Stimulated activated CD8-positive, alpha-beta memory T cell treated with anti-CD3 and anti-CD28 coated beads, Interleukin-4, amount 100 ng/mL, for 1 hour (primary cell): ENCODE data around the gene ABTB2.

Source experiments
- DNase-seq, 2 donors: peaks; one replicate each; pipeline ENCODE4 v3.0.0-alpha.2; 2020; ENCODE audit warnings: low read depth in 2 of 2, low spot score in 1 of 2

The ABTB2 gene

DNA sequence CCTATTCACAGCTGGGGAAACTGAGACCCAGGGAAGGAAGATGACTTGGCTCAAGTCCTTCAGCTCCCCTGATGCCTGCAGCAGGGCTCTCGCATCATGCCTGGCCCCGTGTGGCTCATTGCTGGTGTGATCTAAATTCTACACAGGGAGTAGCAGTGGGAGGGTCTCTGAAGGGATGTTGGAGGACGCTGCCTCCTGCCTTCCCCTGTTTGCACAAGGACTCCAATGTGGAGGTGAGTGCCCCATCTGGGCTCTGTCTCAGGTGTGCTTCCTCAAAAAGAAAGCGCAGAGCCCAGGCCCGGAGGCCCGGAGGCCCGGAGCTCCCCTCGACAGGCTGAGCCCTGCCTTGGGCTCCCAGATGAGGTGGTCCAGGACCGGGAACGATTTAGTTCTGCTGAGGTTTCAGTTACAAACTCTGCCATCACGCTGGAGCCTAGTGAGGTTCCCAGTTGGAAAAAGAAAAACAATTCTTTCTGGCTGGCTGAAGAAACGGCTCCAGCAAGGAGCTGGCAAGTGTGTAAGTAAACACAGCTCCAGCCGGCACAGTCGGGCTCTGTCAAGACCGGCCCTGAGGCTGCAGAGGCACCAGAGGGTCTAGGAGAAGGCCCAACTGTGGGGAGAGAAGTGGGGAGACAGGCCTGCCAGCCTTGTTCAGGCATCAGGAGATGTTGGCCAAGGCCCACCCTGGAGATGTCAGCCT, 202.6 kb downstream of the ABTB2 start:
- no peak for DNase-seq

DNA sequence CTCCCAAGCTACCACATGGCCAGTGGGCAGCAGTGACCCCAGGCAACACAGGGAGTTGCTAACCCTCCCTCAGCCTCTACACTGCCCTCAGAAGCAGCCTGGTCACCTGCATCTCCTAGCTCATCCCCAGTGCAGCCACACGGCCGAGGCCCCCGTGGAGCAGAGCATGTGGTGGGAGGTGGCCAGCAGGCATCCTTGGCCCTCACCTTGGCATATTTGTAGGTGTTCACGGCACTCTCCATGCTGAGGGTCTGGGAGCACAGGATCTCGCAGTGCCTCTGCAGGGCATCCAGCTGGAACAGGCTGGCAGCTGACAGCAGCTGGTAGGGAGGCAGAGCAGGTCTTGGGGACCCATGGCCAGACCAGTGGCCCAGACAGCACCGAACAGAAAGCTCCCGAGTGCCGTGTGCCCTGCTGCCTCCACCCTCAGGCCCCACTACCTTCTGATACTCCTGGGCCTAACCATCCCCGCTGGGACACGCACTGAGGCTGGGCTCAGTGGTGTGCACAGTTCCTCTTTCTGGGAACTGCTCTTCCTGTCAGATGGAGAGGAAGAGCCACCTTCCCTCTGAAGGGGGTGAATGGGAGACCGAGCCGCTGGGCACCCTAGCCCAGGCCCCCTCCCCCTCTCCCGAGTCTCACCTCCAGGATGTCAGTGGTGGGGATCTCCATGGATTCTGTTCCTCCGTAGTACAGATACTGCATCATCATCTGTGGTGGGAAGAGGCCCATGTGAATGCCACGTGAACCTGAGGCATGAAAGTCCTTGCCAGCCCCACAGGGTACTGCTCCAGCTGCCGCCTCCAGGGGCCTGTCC, 203.5 kb downstream of the ABTB2 start:
- DNase-seq = no peak

DNA sequence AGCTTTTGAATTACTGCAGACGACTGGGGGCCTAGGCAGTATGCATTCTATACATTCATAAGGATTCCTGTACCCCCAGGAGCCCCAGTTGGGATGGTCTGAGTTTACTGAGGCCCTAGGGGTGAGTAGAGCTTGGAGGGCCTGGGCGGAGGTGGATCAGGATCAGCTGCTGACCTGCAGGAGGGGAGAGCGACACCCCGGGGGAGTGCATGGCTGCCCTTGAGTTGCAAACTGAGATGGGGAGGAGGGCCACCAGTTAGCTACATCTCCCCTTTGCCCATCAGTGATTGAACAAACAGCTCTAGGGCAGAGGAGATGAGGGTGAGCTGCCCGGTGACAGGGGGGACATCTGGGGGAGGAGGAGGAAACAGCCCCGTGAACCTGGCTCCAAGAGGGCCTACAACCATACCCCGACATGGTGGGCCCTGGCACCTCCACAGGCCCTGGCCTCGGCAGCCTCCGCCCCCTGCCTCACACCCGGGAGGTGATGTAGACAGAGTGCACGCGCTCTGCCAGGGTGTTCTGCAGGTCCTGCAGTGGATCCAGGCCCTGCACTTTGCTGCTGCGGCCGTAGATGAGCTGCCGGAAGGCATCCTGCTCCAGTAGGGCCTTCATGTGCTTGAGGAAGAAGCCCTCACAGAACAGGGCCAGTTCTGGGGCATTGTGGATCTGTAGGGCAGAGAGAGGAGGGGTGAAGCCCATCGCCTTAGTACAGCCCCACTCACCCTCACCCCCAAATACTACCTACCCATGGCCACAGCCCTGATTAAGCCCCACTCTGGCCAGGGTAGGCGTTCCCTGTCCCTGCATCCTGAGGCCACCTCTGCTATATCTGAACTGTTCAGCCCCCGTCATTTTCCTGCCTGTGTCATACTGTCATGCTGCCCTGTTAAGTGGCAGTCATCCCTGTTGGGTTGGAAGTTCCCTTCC, 205.6 kb downstream of the ABTB2 start:
- no peak for DNase-seq

DNA sequence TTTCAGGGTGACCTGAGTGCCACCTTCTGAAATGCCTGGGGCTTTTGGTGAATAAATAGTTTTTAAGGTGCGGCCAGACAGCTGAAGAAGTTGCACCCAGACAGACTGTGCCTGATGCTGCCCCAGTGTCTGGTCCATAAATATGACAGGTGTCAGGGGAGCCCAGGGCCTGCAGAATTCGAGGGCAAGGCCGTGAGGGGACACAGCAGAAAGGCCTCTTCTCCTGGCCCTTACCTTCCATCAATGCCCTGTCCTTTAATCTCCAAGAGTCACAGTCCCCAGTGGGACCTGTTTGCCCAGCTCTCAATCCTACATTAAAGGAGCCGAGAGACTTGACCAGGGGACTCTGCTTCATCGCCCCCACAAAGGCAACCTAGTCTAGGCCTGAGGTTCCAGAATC, 206.6 kb downstream of the ABTB2 start:
- no peak for DNase-seq

DNA sequence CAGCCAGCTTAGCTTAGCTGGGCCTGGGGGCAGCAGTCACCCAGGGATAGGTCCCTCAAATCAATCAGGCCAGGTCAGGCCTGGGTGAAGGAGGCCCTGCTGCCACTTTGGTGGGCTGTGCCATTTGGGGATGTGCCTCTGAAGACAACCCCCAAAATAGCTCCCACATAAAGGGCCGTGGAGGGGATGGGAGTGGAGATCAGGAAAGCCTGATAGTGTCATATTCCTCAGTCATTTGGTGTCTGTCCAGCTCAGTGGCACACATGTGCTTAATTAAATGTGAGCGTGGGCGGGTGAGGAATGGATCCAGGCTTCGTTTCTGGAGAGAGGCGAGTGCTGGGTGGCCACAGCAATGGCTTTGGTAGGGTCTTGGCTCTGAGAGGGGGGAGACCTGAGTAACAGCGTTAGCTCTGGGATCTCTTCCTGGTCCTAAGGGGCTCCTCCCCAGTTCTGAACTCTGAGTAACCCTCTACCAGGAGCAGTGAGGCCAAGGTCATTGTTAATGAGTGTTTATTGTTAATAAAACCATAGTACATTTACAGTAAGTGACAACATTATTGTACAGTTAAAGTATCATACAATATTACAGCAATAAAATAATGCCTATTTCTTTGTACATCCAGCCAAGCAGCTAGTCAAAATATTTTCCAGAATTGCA, 207.2 kb downstream of the ABTB2 start:
- no peak for DNase-seq

DNA sequence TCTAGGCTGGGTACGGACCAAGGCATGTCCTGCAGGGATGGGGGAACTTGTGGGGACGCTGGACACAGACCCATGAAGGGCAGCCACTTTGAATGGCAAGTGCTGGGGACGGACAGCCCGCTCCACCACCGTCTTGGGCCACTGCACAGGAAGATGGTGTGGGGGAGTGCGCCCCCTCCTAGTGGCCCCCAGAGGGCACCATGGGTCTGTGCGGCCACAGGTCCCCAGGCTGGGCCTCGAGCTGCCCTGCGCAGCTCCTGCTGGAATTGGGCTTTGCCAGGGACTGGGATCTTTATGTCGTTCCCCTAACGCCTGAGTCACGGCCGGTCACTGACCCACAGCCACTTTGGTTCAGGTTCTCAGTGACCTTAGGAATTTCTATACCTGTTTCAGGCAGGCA, 208.0 kb downstream of the ABTB2 start:
- DNase-seq = no peak

DNA sequence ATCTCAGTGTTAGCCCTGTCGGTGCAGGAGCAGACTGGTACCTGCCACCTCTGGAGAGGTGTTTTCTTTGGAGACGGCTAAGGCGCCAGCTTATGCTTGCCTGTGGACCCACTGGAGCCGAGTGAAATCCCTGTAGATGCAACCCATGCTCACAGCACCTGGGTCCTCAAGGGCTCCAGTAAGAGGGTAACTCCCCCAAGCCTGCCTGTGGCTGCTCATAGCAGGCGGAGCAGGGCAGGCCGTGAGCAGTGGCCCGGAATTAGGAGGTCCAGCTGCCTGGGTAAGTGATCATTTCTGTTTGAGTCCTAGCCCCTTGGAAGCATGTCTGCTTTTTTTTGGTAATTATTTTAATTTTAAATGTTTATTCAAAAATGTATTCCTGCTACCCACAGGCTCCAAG, 208.5 kb downstream of the ABTB2 start:
- no peak for DNase-seq

DNA sequence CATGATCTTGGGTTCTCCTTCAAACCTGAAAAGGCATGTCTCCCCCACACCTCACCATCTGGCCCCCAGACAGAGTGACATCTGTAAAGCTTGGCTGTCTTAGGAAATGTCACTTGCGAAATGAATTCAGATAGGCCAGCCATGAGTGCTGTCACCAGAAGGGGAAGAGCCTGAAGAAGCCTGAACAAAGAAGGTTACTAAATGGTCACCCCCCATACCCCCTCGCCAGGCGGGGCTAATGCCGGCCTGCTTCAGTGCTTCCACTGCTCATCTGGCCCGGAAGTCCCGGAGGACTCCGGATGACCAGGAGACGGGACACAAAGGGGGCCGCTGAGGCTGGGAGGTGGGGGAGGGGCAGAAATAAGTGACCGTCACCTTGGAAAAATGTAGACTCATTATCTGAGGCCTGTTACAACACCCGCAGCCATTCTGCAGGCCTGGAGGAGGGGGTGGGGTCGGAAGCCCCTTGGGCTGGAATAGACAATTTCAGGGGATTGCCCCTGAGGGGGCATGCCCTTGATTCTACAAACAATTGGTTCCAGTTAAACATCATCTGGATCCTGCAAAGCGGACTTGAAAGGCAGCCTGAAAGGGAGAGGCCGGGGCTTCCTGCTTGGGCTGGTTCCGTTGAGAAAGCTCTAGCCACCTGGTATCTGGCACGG, 209.2 kb downstream of the ABTB2 start:
- no peak for DNase-seq

DNA sequence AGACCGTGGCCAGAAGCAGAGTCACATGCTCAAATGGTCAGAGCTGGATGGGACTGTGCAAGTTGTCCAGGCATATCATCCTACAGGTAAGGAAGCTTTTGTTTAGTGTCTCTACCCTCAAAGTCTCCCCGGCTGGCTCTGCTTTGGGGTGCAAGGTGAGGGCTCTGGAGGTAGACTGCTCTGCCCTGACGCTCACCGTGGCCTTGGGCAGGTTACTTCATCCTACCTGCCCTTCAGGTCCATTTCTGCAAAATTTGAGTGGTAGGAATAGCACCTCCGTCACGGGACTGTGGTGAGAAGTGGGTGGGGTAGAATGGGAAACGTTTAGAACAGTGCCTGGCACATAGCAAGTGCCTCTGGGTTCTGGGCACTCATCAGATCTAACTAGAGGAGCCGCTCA, 210.2 kb downstream of the ABTB2 start:
- no peak for DNase-seq

DNA sequence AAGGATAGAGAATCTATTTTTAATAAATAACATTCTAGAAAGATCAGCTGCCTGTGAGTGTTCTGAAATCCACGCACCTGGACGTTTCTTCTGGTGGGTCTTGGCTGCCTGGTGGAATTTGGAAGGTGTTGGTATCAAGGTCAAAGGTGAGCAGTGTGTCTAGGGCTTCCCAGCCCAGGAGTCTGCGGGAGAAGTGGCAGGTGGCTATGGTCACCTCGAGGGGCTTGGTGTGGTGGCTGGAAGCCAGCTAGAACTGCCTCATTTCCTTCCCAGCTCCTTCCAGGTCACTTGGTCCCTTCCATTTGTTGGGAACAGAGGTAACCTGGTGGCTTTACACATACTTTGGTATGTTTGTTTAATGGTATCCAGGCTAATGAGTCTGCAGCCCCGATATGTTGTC, 210.9 kb downstream of the ABTB2 start:
- no peak for DNase-seq

DNA sequence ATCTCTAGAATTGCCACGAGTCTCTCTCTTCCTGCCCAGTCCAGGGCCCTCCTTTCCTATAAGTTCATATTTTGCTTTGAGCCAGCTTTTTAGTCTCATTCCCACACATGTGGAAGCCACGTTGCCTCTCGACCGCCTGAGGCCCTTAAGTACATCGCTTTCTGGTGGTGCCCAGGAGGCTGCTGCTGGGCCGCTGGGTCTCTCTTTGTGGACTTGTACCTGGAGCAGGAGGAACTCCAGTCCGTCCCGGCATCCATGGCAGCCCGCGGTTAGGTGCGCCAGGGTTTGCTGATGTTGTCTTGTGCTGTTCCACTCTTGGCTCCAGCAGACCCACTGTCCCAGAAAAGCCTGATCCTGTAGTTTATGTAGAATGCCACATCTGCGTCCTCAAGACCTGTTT, 211.4 kb downstream of the ABTB2 start:
- DNase-seq = no peak

DNA sequence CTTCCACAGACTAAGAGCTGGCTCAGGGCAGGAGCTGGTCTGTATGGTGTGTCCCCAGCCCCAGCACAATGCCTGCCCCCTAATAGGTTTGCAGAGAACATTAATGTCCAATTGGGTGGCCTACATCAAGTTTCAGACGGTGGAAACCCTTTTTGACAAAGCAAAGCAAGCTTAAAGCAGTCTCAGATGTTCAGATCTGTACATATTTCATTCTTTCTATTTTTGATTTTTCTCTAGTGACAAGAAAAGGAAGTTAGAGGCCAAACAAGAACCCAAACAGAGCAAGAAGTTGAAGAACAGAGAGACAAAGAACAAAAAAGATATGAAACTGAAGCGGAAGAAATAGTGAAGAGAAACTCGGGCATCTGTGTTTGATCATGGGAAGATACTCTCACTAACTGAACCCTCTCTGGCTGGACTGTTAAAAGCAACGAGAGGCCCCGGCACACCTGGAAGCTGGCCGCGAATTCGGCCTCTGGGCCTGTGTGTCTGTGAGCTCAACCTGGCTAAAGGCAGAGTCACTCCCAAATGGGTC, 211.9 kb downstream of the ABTB2 start:
- no peak for DNase-seq

DNA sequence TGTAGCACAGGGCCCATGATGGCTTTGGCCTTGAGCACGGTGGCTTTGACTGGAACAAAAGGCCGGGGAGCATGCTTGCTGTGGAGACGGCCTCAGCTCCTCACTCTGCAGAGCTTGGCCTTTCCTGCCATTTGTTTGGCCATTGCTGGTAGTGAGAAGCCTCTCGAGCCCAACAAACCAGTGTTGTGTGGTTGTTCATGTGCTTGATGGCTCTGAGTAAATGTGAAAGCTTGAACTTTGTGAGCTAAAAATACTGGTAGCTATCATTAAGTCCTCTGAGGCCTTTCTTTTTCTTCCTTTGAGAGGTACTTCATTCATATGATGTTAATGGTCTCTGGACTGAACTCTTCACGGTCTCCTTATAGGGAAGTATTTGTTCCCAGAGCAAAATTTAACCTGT, 212.7 kb downstream of the ABTB2 start:
- DNase-seq = no peak

DNA sequence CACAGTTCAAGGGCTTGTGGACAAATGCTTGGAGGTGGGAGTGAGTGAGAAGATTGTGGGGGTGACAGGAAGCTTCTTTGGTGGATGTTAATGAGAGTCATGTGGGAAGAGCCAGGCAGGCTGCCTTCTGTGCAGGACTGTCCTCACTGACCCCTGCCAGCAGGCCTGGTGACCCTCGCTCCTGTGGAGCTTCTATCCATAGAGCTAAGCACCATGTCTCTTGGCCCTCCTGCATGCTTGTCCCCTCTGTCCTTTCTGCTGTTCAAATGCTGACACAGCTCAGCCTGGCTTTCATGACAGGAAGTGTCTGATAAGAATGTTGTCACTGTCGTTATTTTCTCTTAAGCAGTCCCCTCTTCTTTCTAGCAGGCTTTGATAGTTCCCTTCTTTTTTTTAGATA, 214.8 kb downstream of the ABTB2 start:
- DNase-seq = no peak

DNA sequence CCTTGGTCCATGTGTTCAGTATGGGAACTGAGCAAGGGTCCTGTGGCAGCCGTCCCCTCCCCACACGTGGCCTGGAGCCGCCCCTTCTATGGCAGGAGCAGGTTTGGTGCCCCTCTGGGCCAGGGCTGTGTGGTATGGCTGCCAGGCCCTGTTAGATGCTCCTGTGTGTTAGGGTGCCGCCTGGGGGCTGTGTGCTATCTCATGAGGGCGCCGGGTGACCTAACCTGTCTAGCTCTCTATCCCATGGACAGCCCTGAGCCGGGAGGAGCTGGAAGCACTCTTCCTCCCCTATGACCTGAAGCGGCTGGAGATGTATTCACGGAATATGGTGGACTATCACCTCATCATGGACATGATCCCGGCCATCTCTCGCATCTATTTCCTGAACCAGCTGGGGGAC, 217.7 kb downstream of the ABTB2 start:
- DNase-seq = no peak

DNA sequence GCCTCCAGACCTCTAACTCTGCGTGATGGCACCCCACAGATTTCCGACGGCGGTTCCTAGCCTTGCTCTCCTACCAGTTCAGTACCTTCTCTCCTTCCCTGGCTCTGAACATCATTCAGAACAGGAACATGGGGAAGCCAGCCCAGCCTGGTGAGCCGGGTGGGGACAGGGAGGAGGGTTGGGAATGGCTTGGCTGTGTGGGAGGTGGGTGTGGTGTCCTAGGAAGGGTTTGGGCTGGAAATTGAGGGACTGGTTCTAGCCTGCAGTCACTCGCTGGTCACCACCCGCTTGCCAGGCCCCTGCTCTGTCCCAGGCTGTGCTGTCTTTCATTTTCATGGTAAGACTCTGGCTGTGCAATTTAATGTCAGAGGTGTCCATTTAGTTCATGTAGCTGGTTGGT, 218.5 kb downstream of the ABTB2 start:
- DNase-seq = no peak

DNA sequence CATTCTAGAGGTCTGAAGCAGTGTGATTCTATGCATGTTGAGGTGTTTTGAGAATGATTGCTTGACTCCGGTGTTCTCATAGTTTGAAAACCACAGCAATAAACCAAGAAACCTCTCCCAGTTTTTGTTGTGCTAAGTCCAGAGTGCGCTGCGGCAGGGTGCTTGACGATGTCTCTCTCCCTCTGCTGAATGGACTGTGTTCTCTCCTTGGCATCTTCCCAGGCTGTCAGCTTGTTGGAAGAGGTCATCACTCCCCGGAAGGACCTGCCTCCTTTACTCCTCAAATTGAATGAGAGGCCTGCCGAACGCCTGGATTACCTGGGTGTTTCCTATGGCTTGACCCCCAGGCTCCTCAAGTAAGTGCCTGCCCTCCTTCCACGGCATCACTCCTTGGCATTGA, 221.4 kb downstream of the ABTB2 start:
- DNase-seq = no peak

DNA sequence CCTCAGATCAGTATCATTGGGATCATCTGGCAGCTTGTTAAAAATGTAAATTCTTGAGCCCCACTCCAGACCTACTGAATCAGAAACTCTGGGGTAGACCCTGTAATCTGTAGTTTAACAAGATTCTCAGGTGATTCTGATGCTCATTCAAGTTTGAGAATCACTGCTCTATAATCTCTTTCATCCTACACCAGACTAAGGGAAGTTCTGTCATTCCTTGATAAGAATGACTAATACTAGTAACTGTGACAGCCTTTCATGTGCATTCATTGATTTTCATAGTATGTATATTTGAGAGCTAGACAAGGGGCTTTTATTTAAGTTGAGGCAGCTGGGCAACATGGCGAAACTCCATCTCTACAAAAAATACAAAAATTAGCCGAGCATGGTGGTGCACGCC, 222.4 kb downstream of the ABTB2 start:
- no peak for DNase-seq

DNA sequence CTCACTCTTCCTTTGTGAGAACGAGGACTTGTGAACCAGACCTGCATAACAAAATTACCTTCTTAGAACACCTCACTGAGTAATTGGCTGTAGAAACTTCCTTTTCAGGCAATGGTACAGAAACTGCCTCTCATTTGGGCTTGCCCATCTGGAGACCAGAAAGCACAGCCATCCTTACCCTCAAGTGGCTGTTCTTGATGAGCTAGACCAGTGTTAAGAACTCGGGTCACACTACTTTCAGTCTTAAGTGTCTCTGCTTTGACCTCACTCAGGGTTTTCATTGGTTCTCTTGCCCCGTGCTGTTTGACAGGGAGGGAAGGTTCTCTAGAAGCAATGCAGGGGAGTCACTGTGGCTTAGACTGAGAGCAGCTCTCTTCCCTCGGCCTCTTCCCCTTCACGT, 223.0 kb downstream of the ABTB2 start:
- no peak for DNase-seq

DNA sequence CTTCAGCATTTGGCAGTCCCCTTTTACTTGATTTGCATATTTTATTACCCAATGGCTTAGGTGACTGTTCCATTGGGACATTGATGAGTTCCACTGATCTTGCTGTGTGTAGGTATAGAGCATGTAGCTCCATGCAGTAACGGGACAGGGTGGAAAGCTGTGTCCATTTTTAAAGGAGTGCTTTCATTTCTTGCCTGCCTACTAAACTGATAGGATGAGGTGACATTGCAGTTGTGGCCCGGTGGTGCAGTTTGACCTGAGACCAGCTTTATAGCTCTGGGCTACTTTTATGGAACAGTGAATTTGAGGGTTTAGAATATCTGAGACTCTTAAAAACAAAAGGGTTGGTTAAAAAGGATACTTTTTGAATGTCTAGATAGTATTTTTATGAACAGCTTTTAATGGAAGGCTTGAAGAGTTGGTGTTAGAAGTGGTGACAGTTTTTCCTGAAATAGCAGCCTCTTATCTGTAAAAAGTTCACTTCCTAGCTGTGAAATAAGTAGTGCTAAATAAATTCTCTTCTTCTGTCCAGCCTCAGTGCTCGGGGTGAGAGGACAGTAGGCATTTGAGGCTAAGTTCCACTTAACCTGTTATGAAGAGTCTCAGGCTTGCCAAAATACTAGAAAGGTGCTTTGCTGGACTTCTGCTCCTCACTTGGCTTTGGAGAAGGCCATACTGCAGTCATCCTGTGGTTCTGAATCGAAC, 225.4 kb downstream of the ABTB2 start:
- no peak for DNase-seq
